ENCODE results near the gene DYRK1A. TPM values are rescaled to one million over a fixed set of nuclear protein-coding genes. Genes with fewer than 3 reads are reported as not detected.

Gene DYRK1A
- total RNA-seq, 1 experiment from 2014 or later = 35.5 TPM

- no peaks in the 10 kb centered on the region for H3K9me3 ChIP-seq (ENCODE audit: insufficient read depth, low read depth)
- BruUV-seq (replicated peaks) = no TSS peak
- CTCF ChIA-PET = interaction anchor here (0.6 to 0.9 kb wide), 5 partner anchors 11 to 563 kb away, joined by 3 to 10 read pairs (median 4); no protein-coding TSS in a partner anchor
- H3K27me3 ChIP-seq (ENCODE audit: insufficient read depth, low read depth) = no peaks in the 10 kb centered on the region
- H3K36me3 ChIP-seq (ENCODE audit: low read depth) = no peaks in the 10 kb centered on the region
- H3K27ac ChIP-seq = peak overlapping the region; percentile 99
- H3K9me2 ChIP-seq (ENCODE audit: insufficient read depth) = no peaks in the 10 kb centered on the region
- POLR2A ChIA-PET (ENCODE audit: unreplicated experiment) = interaction anchor here (0.5 to 1.3 kb wide), 15 partner anchors 8 to 1426 kb away, joined by 3 to 15 read pairs (median 4); no protein-coding TSS in a partner anchor
- peak overlapping the region; percentile 97 for H2AFZ ChIP-seq
- TF ChIP-seq, protein P1, sequence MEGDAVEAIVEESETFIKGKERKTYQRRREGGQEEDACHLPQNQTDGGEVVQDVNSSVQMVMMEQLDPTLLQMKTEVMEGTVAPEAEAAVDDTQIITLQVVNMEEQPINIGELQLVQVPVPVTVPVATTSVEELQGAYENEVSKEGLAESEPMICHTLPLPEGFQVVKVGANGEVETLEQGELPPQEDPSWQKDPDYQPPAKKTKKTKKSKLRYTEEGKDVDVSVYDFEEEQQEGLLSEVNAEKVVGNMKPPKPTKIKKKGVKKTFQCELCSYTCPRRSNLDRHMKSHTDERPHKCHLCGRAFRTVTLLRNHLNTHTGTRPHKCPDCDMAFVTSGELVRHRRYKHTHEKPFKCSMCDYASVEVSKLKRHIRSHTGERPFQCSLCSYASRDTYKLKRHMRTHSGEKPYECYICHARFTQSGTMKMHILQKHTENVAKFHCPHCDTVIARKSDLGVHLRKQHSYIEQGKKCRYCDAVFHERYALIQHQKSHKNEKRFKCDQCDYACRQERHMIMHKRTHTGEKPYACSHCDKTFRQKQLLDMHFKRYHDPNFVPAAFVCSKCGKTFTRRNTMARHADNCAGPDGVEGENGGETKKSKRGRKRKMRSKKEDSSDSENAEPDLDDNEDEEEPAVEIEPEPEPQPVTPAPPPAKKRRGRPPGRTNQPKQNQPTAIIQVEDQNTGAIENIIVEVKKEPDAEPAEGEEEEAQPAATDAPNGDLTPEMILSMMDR (conservative IDR thresholded peaks at IDR 0.05) = peak; percentile 14; the same call in 1 of the 2 replicates
- no peak for TF ChIP-seq EZH2 (IDR thresholded peaks at IDR 0.05; ENCODE audit: low read depth)
- H3K4me1 ChIP-seq (replicated peaks; ENCODE audit: insufficient read depth) = peaks cover 14% of the 10 kb centered on the region
- peaks cover 6% of the 10 kb centered on the region; the same call in 1 of the 2 replicates for H3K79me2 ChIP-seq (ENCODE audit: low read depth)
- peak overlapping the region; percentile 95 for H3K4me2 ChIP-seq
- DNase-seq = peak; percentile 82 to 89
- H3K4me3 ChIP-seq = peak overlapping the region; percentile 65
- H3F3A ChIP-seq (ENCODE audit: insufficient read depth, low read depth) = peaks cover 15% of the 10 kb centered on the region
- no peaks in the 10 kb centered on the region for H4K20me1 ChIP-seq (ENCODE audit: insufficient read depth)
- intact Hi-C loops (cut with micrococcal nuclease; ENCODE audit: unreplicated experiment) = loop anchor here (1.0 to 5.0 kb wide), 6 partner anchors 73 to 297 kb away; partner anchors contain the start of gene VPS26C
Measured at GRCh38 chr21:37563641-37564340, 197.2 kb downstream of the DYRK1A start.

DNA sequence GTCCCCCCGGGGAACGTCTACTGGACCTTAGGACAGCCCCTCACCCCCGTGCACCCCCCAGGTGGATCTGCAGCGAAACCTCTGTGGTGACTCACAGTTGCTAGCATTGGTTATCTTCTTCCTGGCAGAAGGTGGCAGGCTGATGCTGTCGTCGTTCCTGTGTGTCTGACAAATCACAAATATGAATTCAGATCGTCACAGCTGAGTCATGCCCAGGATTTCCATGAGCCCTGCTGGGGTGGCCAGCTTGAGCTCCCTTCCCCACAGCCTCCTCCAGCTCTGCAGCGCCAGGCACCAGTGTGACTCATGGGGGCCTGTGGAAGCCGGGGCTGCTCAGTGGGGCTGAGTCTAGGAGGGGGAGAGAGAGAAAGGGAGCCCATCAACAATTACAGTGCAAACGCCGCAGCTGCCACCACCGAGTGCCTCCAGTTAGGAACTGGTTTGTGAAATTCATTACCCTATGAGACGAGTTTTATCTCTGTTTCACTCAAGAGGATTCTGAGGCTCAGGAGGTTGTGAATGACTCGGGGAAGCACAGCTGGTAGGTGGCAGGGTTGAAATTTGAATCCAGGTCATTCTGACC, 197.9 kb downstream of the DYRK1A start:
- no peak for TF ChIP-seq EZH2 (IDR thresholded peaks at IDR 0.05; ENCODE audit: low read depth)
- TF ChIP-seq, protein P1 (conservative IDR thresholded peaks at IDR 0.05) = no peak; the same call in 1 of the 2 replicates
- peaks cover 14% of the 10 kb centered on the region for H3K4me1 ChIP-seq (replicated peaks; ENCODE audit: insufficient read depth)
- peaks cover 15% of the 10 kb centered on the region for H3F3A ChIP-seq (ENCODE audit: insufficient read depth, low read depth)
- H2AFZ ChIP-seq = peak overlapping the region; percentile 97
- H3K9me2 ChIP-seq (ENCODE audit: insufficient read depth) = no peaks in the 10 kb centered on the region
- peaks cover 6% of the 10 kb centered on the region; the same call in 1 of the 2 replicates for H3K79me2 ChIP-seq (ENCODE audit: low read depth)
- H3K4me3 ChIP-seq = peak overlapping the region; percentile 65
- intact Hi-C loops (cut with micrococcal nuclease; ENCODE audit: unreplicated experiment) = loop anchor here (1.0 to 5.0 kb wide), 6 partner anchors 72 to 298 kb away; partner anchors contain the start of gene VPS26C
- CTCF ChIA-PET = interaction anchor here (0.6 to 0.9 kb wide), 6 partner anchors 10 to 563 kb away, joined by 3 to 10 read pairs (median 6); no protein-coding TSS in a partner anchor
- no peaks in the 10 kb centered on the region for H4K20me1 ChIP-seq (ENCODE audit: insufficient read depth)
- no peaks in the 10 kb centered on the region for H3K27me3 ChIP-seq (ENCODE audit: insufficient read depth, low read depth)
- BruUV-seq (replicated peaks) = no TSS peak
- no peaks in the 10 kb centered on the region for H3K36me3 ChIP-seq (ENCODE audit: low read depth)
- POLR2A ChIA-PET (ENCODE audit: unreplicated experiment) = interaction anchor here (0.5 to 1.3 kb wide), 13 partner anchors 9 to 1426 kb away, joined by 3 to 15 read pairs (median 4); no protein-coding TSS in a partner anchor
- no peaks in the 10 kb centered on the region for H3K9me3 ChIP-seq (ENCODE audit: insufficient read depth, low read depth)
- peak overlapping the region; percentile 99 for H3K27ac ChIP-seq
- peak overlapping the region; percentile 95 for H3K4me2 ChIP-seq
- peak; percentile 87 to 96 for DNase-seq

- Histone ChIP-seq H2AFZ (peak overlapping the region; percentile 97), H3K79me2 (ENCODE audit: low read depth) (peaks cover 6% of the 10 kb centered on the region; the same call in 1 of the 2 replicates), H3K27me3 (ENCODE audit: insufficient read depth, low read depth) (no peaks in the 10 kb centered on the region), H3K27ac (peak overlapping the region; percentile 99), H3K4me1 (replicated peaks; ENCODE audit: insufficient read depth) (peaks cover 14% of the 10 kb centered on the region), H4K20me1 (ENCODE audit: insufficient read depth) (no peaks in the 10 kb centered on the region), H3K4me2 (peak overlapping the region; percentile 95), H3K9me2 (ENCODE audit: insufficient read depth) (no peaks in the 10 kb centered on the region), H3F3A (ENCODE audit: insufficient read depth, low read depth) (peaks cover 15% of the 10 kb centered on the region), H3K4me3 (peak overlapping the region; percentile 65; the same call in 1 of the 2 replicates), H3K9me3 (ENCODE audit: insufficient read depth, low read depth) (no peaks in the 10 kb centered on the region), H3K36me3 (ENCODE audit: low read depth) (no peaks in the 10 kb centered on the region)
- ChIA-PET POLR2A (ENCODE audit: unreplicated experiment) (interaction anchor here (0.5 to 0.6 kb wide), 3 partner anchors 90 to 1337 kb away, joined by 3 read pairs; no protein-coding TSS in a partner anchor), CTCF (interaction anchor here (0.7 to 0.9 kb wide), 3 partner anchors 12 to 562 kb away, joined by 3 to 8 read pairs (median 7); no protein-coding TSS in a partner anchor)
- TSS peak; percentile 75 for BruUV-seq (replicated peaks)
- intact Hi-C loops (cut with micrococcal nuclease; ENCODE audit: unreplicated experiment) = loop anchor here (1.0 to 5.0 kb wide), 6 partner anchors 72 to 298 kb away; partner anchors contain the start of gene VPS26C
- no peak for TF ChIP-seq EZH2 (IDR thresholded peaks at IDR 0.05; ENCODE audit: low read depth)
- TF ChIP-seq, protein P1 (conservative IDR thresholded peaks at IDR 0.05) = no peak
- DNase-seq = no peak
Measured at GRCh38 chr21:37564924-37565529, 198.5 kb downstream of the DYRK1A start.
